H9 (cell line): ENCODE measurements around the gene TMC3. TPM values are rescaled to one million over a fixed set of nuclear protein-coding genes. Genes with fewer than 3 reads are reported as not detected.

Source experiments
- DNase-seq: peaks from one replicate; pipeline ENCODE4 v3.0.0-alpha.2; 2017
- H2AFZ ChIP-seq: one replicate; pipeline ENCODE4 v1.6.1; 2013; ENCODE audit warnings: mild to moderate bottlenecking, low read length, control low read depth, moderate library complexity
- H2AK5ac ChIP-seq: 2 replicates; pipeline ENCODE4 v1.6.1; 2013; ENCODE audit warnings: low read length, control low read depth, mixed read lengths; ENCODE audit not compliant: insufficient read length
- H2BK120ac ChIP-seq: one replicate; pipeline ENCODE4 v1.6.1; 2013; ENCODE audit warnings: low read depth, mild to moderate bottlenecking, low read length, control low read depth, inconsistent platforms; ENCODE audit not compliant: poor library complexity, severe bottlenecking
- H2BK12ac ChIP-seq: 2 replicates; pipeline ENCODE4 v1.6.1; 2013; ENCODE audit warnings: low read length, control low read depth, mixed read lengths, low read depth; ENCODE audit not compliant: insufficient read length
- H2BK15ac ChIP-seq: 2 replicates; pipeline ENCODE4 v1.6.1; 2013; ENCODE audit warnings: low read depth, low read length, control low read depth
- H2BK20ac ChIP-seq: one replicate; pipeline ENCODE4 v1.6.1; 2013; ENCODE audit warnings: low read depth, mild to moderate bottlenecking, low read length, control low read depth, inconsistent platforms; ENCODE audit not compliant: poor library complexity, severe bottlenecking
- H2BK5ac ChIP-seq: 2 replicates; pipeline ENCODE4 v1.6.1; 2013; ENCODE audit warnings: low read length, control low read depth, mixed read lengths; ENCODE audit not compliant: insufficient read length
- H3K14ac ChIP-seq: 2 replicates; pipeline ENCODE4 v1.6.1; 2013; ENCODE audit warnings: low read length, control low read depth; ENCODE audit not compliant: insufficient read depth
- H3K18ac ChIP-seq: 2 replicates; pipeline ENCODE4 v1.6.1; 2013; ENCODE audit warnings: low read depth, mild to moderate bottlenecking, mixed read lengths, low read length, control low read depth; ENCODE audit not compliant: insufficient read length
- H3K23ac ChIP-seq: 2 replicates; pipeline ENCODE4 v1.6.1; 2013; ENCODE audit warnings: low read length, control low read depth, mixed read lengths, low read depth; ENCODE audit not compliant: insufficient read length
- H3K23me2 ChIP-seq: 2 replicates; pipeline ENCODE4 v1.6.1; 2013; ENCODE audit warnings: low read depth, mild to moderate bottlenecking, mixed read lengths, low read length, control low read depth; ENCODE audit not compliant: insufficient read length, poor library complexity, severe bottlenecking
- H3K27ac ChIP-seq: 2 replicates; pipeline ENCODE4 v1.5.1; 2013; ENCODE audit warnings: low read length, control low read depth, mixed read lengths, low read depth; ENCODE audit not compliant: insufficient read length
- H3K27me3 ChIP-seq: 2 replicates; pipeline ENCODE4 v1.6.1; 2013; ENCODE audit warnings: low read length, control low read depth, inconsistent platforms; ENCODE audit not compliant: insufficient read depth
- H3K4ac ChIP-seq: 2 replicates; pipeline ENCODE4 v1.6.1; 2013; ENCODE audit warnings: low read depth, mild to moderate bottlenecking, control low read depth, inconsistent platforms, low read length, moderate library complexity
- H3K4me1 ChIP-seq: 2 replicates; pipeline ENCODE4 v1.6.1; 2013; ENCODE audit warnings: low read length, control low read depth, inconsistent platforms; ENCODE audit not compliant: insufficient read depth
- H3K4me2 ChIP-seq: 2 replicates; pipeline ENCODE4 v1.6.1; 2013; ENCODE audit warnings: low read length, control low read depth, mixed read lengths; ENCODE audit not compliant: insufficient read length, insufficient read depth
- H3K56ac ChIP-seq: 2 replicates; pipeline ENCODE4 v1.6.1; 2013; ENCODE audit warnings: low read depth, mild to moderate bottlenecking, mixed read lengths, low read length, control low read depth; ENCODE audit not compliant: insufficient read length
- H3K79me1 ChIP-seq: 2 replicates; pipeline ENCODE4 v1.6.1; 2013; ENCODE audit warnings: low read depth, mild to moderate bottlenecking, moderate library complexity, low read length, control low read depth, inconsistent platforms; ENCODE audit not compliant: insufficient read depth, poor library complexity, severe bottlenecking
- H3K79me2 ChIP-seq: 2 replicates; pipeline ENCODE4 v1.6.1; 2013; ENCODE audit warnings: low read length, control low read depth, inconsistent platforms; ENCODE audit not compliant: insufficient read depth
- H3K9ac ChIP-seq: 2 replicates; pipeline ENCODE4 v1.6.1; 2013; ENCODE audit warnings: low read length, control low read depth, mixed read lengths; ENCODE audit not compliant: insufficient read length; ENCODE audit errors: extremely low read depth
- H3K9me3 ChIP-seq: one replicate; pipeline ENCODE4 v1.6.1; 2013; ENCODE audit warnings: low read depth, low read length, inconsistent platforms; ENCODE audit not compliant: control insufficient read depth
- H3T11ph ChIP-seq: one replicate; pipeline ENCODE4 v1.6.1; 2013; ENCODE audit warnings: mild to moderate bottlenecking, low read length, control low read depth, inconsistent platforms
- H4K20me1 ChIP-seq: one replicate; pipeline ENCODE4 v1.6.1; 2013; ENCODE audit not compliant: control insufficient read depth, insufficient read length, insufficient read depth
- H4K5ac ChIP-seq: 2 replicates; pipeline ENCODE4 v1.6.1; 2013; ENCODE audit warnings: low read depth, mild to moderate bottlenecking, mixed read lengths, low read length, control low read depth; ENCODE audit not compliant: insufficient read length
- H4K8ac ChIP-seq: replicated peaks from 2 replicates; pipeline ENCODE4 v1.6.1; 2013; ENCODE audit warnings: low read length, control low read depth, mixed read lengths, low read depth; ENCODE audit not compliant: insufficient read length
- H4K91ac ChIP-seq: 2 replicates; pipeline ENCODE4 v1.6.1; 2013; ENCODE audit warnings: low read depth, mild to moderate bottlenecking, moderate library complexity, mixed read lengths, low read length, control low read depth; ENCODE audit not compliant: insufficient read length
- H3K27ac Mint-ChIP-seq, 3 experiments: 2 replicates in 2 of 3; 3 replicates in 1 of 3; pipeline ENCODE4 v1.8.0; 2020 to 2021; ENCODE audit warnings: mixed read lengths in 3 of 3, mild to moderate bottlenecking in 1 of 3, moderate library complexity in 1 of 3
- H3K27me3 Mint-ChIP-seq: 2 replicates; pipeline ENCODE4 v1.8.0; 2021; ENCODE audit warnings: low read depth, mild to moderate bottlenecking, moderate library complexity, mixed read lengths
- H3K36me3 Mint-ChIP-seq, 3 experiments: 2 replicates in 2 of 3; 3 replicates in 1 of 3; pipeline ENCODE4 v1.8.0; 2020 to 2021; ENCODE audit warnings: low read depth in 3 of 3, mixed read lengths in 3 of 3; ENCODE audit not compliant: insufficient read depth in 1 of 3
- H3K4me1 Mint-ChIP-seq, 2 experiments: 2 replicates each; pipeline ENCODE4 v1.8.0; 2020; ENCODE audit warnings: mixed read lengths in 2 of 2
- H3K4me3 Mint-ChIP-seq, 2 experiments: 2 replicates in 1 of 2; 3 replicates in 1 of 2; pipeline ENCODE4 v1.8.0; 2020 to 2021; ENCODE audit warnings: mild to moderate bottlenecking in 2 of 2, mixed read lengths in 2 of 2, moderate library complexity in 1 of 2
- H3K9me3 Mint-ChIP-seq, 2 experiments: 2 replicates in 1 of 2; 3 replicates in 1 of 2; pipeline ENCODE4 v1.8.0; 2020; ENCODE audit warnings: mild to moderate bottlenecking in 2 of 2, mixed read lengths in 2 of 2, moderate library complexity in 1 of 2
- WGBS: extraction: QIAGEN DNeasy Blood & Tissue Kit; methylation state at CpG from one replicate; pipeline ENCODE4 v1.1.7; 2013; ENCODE audit warnings: missing lambda C conversion rate, low lambda C conversion rate, mixed read lengths; ENCODE audit not compliant: insufficient read length; ENCODE audit errors: extremely low coverage; 5-methylcytosine and 5-hydroxymethylcytosine counted together
- total RNA-seq: library from RNA; stranded (reverse); gene quantifications from 2 replicates; pipeline ENCODE4 v1.2.1, GENCODE V29; 2021
- TF ChIP-seq, protein P1 (sequence below): fragments of 200-600 bp; sonication (generic); conservative IDR thresholded peaks from 3 replicates; pipeline ENCODE4 v1.8.0; 2021; ENCODE audit warnings: antibody characterized with exemption, mild to moderate bottlenecking

The TMC3 gene
- total RNA-seq, 1 experiment from 2014 or later, result not detected

DNA sequence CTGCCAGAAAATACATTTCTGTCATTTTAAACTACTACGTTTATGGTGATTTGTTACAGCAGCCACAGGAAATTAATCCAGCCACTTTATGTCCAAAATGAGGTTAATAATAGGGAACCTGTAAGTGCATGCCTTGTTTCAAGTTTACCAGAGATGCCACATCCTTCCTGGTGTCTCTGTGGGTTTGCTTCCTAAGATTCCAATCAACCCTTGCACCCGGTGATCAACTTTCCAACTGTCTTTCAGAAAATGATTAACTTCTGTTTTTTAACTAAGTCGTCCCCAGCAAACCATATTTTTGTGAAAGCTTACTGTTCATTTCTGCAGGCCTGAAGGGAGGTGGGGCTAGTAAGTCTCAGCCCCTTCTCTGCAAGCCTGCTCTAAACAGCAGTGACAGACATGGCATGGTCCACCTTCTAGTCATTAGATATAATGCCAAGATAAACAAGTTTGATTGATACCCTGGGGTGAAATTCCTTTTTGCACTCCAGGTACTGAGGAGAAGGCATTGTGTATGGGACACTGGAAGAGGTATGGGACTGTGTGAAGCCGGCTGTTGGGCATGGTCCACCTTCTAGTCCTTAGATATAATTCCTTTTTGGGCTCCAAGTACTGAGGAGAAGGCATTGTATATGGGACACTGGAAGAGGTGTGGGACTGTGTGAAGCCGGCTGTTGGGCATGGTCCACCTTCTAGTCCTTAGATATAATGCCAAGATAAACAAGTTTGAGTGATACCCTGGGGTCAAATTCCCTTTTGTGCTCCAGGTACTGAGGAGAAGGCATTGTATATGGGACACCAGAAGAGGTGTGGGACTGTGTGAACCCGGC is 11.1 kb upstream of the TMC3 start:
- Histone ChIP-seq H3K9me3 (no peaks in the 10 kb centered on the region), H2BK20ac (no peak overlapping the region)
- H3K27ac Mint-ChIP-seq, result no peak overlapping the region

More for the DNA sequence above, 11.1 kb upstream of the TMC3 start:
- Mint-ChIP-seq H3K4me1 (peaks cover 7 to 21% of the 10 kb centered on the region in 2 experiments), H3K36me3 (peaks cover 0 to 12% (median 0%) of the 10 kb centered on the region in 3 experiments; a peak in 5 of 7 replicates), H3K9me3 (peaks cover 0 to 3% of the 10 kb centered on the region in 2 experiments; a peak in 2 of 5 replicates), H3K27me3 (no peaks in the 10 kb centered on the region), H3K4me3 (no peak overlapping the region)
- H2BK15ac ChIP-seq, result no peak overlapping the region
- no peak overlapping the region for H3K56ac ChIP-seq
- H2BK12ac ChIP-seq, result no peak overlapping the region
- no peak overlapping the region for H2AFZ ChIP-seq
- no peak overlapping the region for H3K14ac ChIP-seq
- no peaks in the 10 kb centered on the region; the same call in 1 of the 2 replicates for H3K79me2 ChIP-seq
- WGBS, result no CpG with 5 or more reads among the region's 6 CpGs
- no peaks in the 10 kb centered on the region; the same call in 1 of the 2 replicates for H3K4me1 ChIP-seq
- no peak overlapping the region for H3K18ac ChIP-seq
- no peak overlapping the region for H4K5ac ChIP-seq
- no peak overlapping the region for H3K23ac ChIP-seq
- H3K27me3 ChIP-seq, result no peaks in the 10 kb centered on the region
- no peak overlapping the region for H4K91ac ChIP-seq
- H3K4ac ChIP-seq, result no peak overlapping the region
- H3K9ac ChIP-seq, result no peak overlapping the region
- DNase-seq, result no peak
- no peak overlapping the region for H2BK5ac ChIP-seq
- H3T11ph ChIP-seq, result no peak overlapping the region
- TF ChIP-seq, protein P1, sequence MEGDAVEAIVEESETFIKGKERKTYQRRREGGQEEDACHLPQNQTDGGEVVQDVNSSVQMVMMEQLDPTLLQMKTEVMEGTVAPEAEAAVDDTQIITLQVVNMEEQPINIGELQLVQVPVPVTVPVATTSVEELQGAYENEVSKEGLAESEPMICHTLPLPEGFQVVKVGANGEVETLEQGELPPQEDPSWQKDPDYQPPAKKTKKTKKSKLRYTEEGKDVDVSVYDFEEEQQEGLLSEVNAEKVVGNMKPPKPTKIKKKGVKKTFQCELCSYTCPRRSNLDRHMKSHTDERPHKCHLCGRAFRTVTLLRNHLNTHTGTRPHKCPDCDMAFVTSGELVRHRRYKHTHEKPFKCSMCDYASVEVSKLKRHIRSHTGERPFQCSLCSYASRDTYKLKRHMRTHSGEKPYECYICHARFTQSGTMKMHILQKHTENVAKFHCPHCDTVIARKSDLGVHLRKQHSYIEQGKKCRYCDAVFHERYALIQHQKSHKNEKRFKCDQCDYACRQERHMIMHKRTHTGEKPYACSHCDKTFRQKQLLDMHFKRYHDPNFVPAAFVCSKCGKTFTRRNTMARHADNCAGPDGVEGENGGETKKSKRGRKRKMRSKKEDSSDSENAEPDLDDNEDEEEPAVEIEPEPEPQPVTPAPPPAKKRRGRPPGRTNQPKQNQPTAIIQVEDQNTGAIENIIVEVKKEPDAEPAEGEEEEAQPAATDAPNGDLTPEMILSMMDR, result no peak
- no peak overlapping the region for H3K27ac ChIP-seq
- no peaks in the 10 kb centered on the region for H3K79me1 ChIP-seq
- no peak overlapping the region for H2AK5ac ChIP-seq
- H3K23me2 ChIP-seq, result no peaks in the 10 kb centered on the region
- no peaks in the 10 kb centered on the region for H4K20me1 ChIP-seq
- H4K8ac ChIP-seq, result no peak overlapping the region
- no peak overlapping the region for H3K4me2 ChIP-seq
- no peak overlapping the region for H2BK120ac ChIP-seq
